ENCODE measurements around the gene WDR90.

WDR90 gene

DNA sequence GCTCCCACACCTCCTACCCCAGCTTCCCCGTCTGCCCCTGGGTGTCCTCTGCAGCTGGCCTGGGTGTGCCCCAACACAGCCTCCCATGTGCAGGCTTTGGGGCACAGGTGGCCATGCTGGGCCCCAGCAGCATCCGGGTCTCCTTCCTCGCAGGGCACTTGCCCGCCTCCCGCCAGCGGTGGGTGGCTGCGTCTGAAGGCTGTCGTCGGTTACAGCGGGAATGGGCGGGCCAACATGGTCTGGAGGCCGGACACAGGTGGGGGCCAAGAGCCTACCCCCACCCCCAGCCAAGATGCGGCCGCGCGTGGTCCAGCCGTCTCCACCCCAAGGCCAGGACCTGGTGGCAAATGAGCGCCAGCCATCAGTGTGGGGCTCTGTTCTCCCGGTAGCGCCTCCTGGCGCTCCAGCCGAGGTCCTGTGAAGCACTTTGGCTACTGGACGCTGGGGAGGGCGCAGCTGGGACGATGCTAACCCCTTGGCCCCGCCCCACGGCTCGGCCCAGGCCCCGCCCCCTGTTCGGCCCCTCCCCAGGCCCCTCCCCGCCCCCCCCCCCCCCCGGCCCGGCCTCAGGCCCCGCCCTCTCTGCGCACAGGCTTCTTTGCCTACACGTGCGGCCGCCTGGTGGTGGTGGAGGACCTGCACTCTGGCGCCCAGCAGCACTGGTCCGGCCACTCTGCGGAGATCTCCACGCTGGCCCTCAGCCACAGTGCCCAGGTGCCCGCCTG, 11.5 kb downstream of the WDR90 start:
- no peak for DNase-seq (ENCODE audit: low read depth in 2 of 2)

GRCh38 chr16:661184-661821, 12.1 kb downstream of the WDR90 start:
- DNase-seq (ENCODE audit: low read depth in 2 of 2) = no peak

- DNase-seq (ENCODE audit: low read depth in 2 of 2) = no peak
Measured at GRCh38 chr16:662095-662494, 12.9 kb downstream of the WDR90 start.

- DNase-seq (ENCODE audit: low read depth in 2 of 2) = no peak
Measured at GRCh38 chr16:662597-662996, 13.4 kb downstream of the WDR90 start.

DNA sequence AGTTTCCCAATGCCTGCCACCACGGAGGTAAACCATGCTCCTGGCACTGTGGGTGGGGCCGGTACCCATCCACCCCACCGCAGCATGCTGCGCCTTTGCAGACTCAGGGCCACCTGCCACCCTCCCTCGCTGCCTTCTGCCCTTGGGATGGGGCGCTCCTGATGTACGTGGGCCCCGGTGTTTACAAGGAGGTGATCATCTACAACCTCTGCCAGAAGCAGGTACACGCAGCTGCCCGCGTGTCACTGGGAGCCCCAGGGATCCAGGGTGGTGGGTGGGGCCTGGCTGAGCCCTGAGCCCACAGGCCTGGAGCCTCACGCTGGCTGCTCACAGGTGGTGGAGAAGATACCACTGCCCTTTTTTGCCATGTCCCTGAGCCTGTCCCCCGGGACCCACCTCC, 17.4 kb downstream of the WDR90 start:
- no peak for DNase-seq (ENCODE audit: low read depth in 2 of 2)

DNA sequence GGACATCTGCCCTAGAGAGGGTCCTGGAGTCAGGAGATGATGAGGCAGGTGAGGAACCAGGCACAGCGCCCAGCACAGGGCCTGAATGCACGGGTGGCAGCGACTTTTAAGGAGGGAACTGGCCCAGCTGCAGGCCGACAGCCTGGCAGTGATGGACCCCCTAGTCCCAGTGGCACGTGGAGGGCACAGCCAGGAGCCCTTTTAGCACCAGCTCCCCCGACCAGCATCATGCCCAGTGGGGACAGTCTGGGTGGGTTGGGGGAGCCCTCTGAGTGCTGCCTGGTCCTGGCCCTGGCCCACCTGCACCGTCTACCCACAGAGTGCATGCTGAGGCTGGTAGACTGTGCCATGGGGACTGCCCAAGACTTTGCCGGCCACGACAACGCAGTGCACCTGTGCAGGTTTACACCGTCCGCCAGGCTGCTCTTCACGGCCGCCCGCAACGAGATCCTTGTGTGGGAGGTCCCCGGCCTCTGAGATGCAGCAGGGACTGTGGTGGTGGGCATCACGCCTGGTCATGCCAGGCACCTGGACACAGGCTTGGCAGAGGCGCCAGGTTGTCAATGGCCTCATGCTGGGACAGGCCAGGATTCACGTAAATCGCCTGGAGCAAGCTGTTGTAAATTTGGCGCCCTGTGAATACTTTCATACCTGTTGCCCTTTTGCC, 18.1 kb downstream of the WDR90 start:
- no peak for DNase-seq (ENCODE audit: low read depth in 2 of 2)

DNA sequence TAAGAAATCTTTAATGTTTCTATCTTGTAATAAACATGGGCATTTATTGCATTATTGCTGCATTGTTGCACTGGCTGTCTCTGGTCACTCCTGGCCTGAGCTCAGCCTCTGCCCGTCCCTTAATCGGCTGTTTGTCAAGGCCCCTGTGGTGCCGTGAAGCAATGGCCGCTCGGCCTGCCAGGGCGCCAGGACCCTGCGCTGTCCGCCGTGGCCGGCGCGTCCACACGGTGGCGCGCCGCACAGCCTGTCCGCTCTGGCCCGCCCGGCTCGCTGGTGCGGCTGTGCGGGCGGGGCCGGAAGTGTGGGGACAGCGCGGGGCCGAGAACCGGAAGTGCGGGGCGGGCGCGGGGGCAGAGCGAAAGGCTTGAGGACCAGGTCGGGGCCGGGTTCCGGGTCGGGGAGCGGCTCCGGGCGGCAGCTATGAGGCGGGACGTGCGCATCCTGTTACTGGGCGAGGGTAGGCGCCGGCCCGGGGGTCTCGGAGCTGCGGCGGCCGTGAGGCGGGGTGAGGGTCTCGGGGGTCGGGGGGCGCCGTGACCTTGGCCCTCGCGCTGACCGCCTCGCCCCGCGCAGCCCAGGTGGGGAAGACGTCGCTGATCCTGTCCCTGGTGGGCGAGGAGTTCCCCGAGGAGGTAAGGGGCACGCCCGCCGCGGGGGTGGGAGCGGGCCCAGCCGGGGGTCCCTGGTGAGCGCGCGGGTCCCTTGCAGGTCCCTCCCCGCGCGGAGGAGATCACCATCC, 18.8 kb downstream of the WDR90 start, which contains the start of gene RHOT2:
Gene RHOT2, plus strand, starts transcription at position 353 of the 739 bp plus-strand sequence. Its CDS starts 68 bp downstream, at position 421.
- peak; percentile 69 for DNase-seq (ENCODE audit: low read depth in 2 of 2)

DNA sequence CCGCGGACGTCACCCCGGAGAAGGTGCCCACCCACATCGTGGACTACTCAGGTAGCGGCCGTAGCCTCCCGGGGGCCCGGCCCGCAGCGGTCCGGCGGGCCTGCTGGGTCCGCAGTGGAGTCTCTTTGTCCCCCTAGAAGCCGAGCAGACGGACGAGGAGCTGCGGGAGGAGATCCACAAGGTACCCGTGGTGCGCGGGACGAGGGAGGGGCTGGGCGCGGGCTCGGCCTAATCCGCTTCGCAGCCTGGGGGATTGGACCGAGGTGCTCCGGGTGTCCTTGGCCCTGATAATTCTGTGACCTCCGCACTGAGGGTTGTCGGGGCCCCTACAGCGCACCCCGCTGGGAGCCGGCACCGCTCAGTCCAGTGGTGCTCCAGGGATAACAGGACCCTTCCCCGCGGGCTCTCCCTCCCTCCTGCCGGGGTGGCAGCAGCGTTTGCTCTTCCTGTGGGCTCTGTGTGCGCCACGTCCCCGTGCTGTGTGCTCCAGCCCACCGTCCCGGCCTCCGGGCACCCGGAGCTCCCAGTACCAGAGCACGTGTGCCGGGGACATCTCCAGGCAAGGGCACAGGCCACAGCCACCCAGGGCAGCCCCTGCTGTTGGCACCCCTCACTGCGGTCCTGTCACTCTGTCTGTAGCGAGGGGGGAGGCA, 19.5 kb downstream of the WDR90 start:
- DNase-seq (ENCODE audit: low read depth in 2 of 2) = no peak

GRCh38 chr16:669666-670065, 20.5 kb downstream of the WDR90 start:
- no peak for DNase-seq (ENCODE audit: low read depth in 2 of 2)

DNA sequence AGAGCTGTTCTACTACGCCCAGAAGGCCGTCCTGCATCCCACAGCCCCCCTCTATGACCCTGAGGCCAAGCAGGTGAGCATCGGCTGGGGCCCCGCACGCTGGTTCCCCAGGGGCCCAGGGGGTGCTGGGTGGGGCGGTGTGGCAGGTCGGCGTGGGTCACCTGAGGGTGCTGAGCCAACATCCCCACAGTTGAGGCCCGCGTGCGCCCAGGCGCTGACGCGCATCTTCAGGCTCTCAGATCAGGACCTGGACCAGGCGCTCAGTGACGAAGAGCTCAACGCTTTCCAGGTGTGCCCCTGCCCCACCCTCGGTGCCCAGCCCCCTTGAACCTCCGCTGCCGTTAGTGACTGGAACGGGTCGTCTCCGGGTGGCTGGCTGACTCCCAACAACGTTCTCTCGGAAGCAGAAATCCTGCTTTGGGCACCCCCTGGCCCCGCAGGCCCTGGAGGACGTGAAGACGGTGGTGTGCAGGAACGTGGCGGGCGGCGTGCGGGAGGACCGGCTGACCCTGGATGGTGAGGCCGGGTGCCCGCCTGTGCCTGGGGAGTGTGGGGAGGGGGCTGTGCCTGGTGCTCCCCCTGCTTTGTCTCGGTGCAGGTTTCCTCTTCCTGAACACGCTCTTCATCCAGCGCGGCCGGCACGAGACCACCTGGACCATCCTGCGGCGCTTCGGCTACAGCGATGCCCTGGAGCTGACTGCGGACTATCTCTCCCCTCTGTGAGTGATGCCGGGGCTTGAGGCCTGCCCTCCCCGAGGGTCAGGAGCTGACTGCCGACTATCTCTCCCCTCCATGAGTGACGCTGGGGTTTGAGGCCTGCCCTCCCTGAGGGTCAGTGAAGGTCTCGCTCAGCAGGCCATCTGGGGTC, 21.6 kb downstream of the WDR90 start:
- no peak for DNase-seq (ENCODE audit: low read depth in 2 of 2)

- no peak for DNase-seq (ENCODE audit: low read depth in 2 of 2)
Measured at GRCh38 chr16:671353-672131, 22.4 kb downstream of the WDR90 start.

- no peak for DNase-seq (ENCODE audit: low read depth in 2 of 2)
Measured at GRCh38 chr16:672371-672770, 23.2 kb downstream of the WDR90 start.

GRCh38 chr16:672851-673250, 23.7 kb downstream of the WDR90 start:
- DNase-seq (ENCODE audit: low read depth in 2 of 2) = no peak

DNA sequence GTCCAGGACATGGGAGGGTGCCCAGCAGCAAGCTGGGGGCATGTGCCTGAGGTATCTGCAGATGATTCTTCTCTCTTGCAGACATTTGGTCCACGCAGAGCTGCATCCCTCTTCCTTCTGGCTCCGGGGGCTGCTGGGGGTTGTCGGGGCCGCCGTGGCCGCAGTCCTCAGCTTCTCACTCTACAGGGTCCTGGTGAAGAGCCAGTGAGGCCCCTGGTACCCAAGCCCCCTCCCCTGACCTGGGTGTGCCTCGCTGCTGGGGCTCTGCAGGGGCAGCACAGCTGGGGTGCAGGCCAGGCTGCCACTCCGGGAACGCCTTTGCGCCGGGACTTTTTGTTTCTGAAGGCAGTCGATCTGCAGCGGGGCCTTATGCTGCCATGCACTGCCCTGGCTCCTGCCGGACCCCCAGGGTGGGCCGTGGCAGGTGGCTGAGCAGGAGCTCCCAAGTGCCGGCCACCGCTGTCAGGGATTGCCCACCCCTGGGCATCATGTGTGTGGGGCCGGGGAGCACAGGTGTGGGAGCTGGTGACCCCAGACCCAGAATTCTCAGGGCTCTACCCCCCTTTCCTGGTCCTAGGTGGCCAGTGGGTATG, 24.3 kb downstream of the WDR90 start:
- no peak for DNase-seq (ENCODE audit: low read depth in 2 of 2)

- no peak for DNase-seq (ENCODE audit: low read depth in 2 of 2)
Measured at GRCh38 chr16:674214-674881, 25.2 kb downstream of the WDR90 start.

GRCh38 chr16:674968-675883, 26.1 kb downstream of the WDR90 start, which contains the start of gene RHBDL1:
TSS of gene RHBDL1 (plus strand) at chr16:675671. CDS start at chr16:675791, 120 bp downstream.
- no peak for DNase-seq (ENCODE audit: low read depth in 2 of 2)

DNA sequence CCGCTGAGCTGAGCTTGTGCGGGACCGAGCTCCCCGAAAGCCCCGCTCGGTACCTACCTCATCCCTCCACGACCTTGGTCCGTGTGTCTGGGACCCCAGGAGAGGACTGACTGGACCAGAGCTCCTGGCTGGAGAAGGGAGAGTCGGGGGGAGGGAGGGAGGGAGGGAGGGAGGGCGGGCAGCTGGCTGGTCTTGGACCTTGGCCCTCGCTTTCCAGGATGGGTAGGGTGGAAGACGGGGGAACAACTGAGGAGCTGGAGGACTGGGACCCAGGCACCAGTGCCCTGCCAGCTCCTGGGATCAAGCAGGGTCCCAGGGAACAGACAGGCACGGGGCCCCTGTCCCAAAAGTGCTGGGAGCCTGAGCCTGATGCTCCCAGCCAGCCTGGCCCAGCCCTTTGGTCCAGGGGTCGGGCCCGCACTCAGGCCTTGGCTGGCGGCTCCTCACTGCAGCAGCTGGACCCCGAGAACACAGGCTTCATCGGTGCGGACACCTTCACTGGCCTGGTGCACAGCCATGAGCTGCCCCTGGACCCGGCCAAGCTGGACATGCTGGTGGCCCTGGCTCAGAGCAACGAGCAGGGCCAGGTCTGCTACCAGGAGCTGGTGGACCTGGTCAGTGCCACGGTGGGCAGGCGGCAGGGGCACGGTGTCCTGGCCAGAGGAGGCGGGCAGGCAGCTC, 26.9 kb downstream of the WDR90 start:
- no peak for DNase-seq (ENCODE audit: low read depth in 2 of 2)

Data from fibroblast of skin of left quadriceps (primary cell).